Measurements from ENCODE around the gene CROT. TPM values are rescaled to one million over a fixed set of nuclear protein-coding genes. Genes with fewer than 3 reads are reported as not detected.

Gene CROT
- total RNA-seq, 2 experiments from 2014 or later: 4.6 to 7.0 TPM

Other genes starting within 250 kb of the CROT start
- gene DMTF1, start 193.2 kb upstream of the CROT start, total RNA-seq: 10 to 100 TPM; 60.4 to 64.9 TPM
- 10 to 100 TPM; 44.1 to 46.9 TPM for gene TMEM243, start 125.9 kb upstream of the CROT start, total RNA-seq
- under 1 TPM in 1 of 2 experiments, not detected in 1; 0.39 TPM for gene ABCB4, start 130.0 kb downstream of the CROT start, total RNA-seq

All from activated CD4-positive, alpha-beta T cell treated with anti-CD3 and anti-CD28 coated beads for 36 hours (primary cell).